HepG2 (cell line): ENCODE results near the gene FAM168A. TPM values are rescaled to one million over a fixed set of nuclear protein-coding genes. Genes with fewer than 3 reads are reported as not detected.

Source experiments
- ATAC-seq: fragments of 200-7000 bp; cut with Tn5 transposase; 3 replicates; pipeline ENCODE4 v1.9.1; 2020; ENCODE audit warnings: mild to moderate bottlenecking, moderate library complexity
- BruUV-seq: library from RNA; stranded (reverse); fragments of 400-500 nt; replicated peaks from 2 replicates; lab custom pipeline; 2021; lab: Mats Ljungman, UMichigan
- CTCF ChIA-PET: fragments of 300-600 bp; formaldehyde crosslinking; extraction: SDS; loops from one replicate; lab custom pipeline; 2021; ENCODE audit warnings: low total read pairs, inconsistent platforms, low intra/inter-chr PET ratio; lab: Yijun Ruan, JAX
- POLR2A ChIA-PET: fragments of 350-600 bp; sonication (Branson Sonifier 250); formaldehyde crosslinking; loops from one replicate; lab custom pipeline; 2020; ENCODE audit warnings: antibody characterized with exemption, inconsistent platforms; lab: Yijun Ruan, JAX
- DNase-seq: peaks from one replicate; pipeline ENCODE4 v3.0.0-alpha.2; 2015; ENCODE audit warnings: low spot score
- FAIRE-seq: peaks from 3 replicates; lab custom pipeline; 2011; peaks lifted over from hg19 to GRCh38; lab: Jason Lieb, UNC
- H2AFZ ChIP-seq: one replicate; pipeline ENCODE4 v1.6.1; 2011; ENCODE audit warnings: low read length, inconsistent platforms
- H3K27ac ChIP-seq: fragments of 300-600 bp; 3 replicates; pipeline ENCODE4 v1.8.0; 2011; ENCODE audit warnings: mixed run types, mild to moderate bottlenecking, mixed read lengths, low read length, inconsistent platforms; ENCODE audit not compliant: insufficient read depth; ENCODE audit errors: extremely low read length
- H3K27me3 ChIP-seq, 2 experiments: fragments of 200-600 bp in 1 of 2; 2 replicates in 1 of 2; 3 replicates in 1 of 2; pipeline versions ENCODE4 v1.6.0 to v1.8.0; 2011; ENCODE audit warnings: low read length in 2 of 2, mild to moderate bottlenecking in 2 of 2, moderate library complexity in 2 of 2, inconsistent platforms in 1 of 2; ENCODE audit not compliant: insufficient read depth in 2 of 2, control insufficient read depth in 1 of 2
- H3K36me3 ChIP-seq, 2 experiments: fragments of 200-600 bp in 1 of 2; replicated peaks in 1 of 2; 2 replicates in 1 of 2; 3 replicates in 1 of 2; pipeline versions ENCODE4 v1.5.1 to v1.8.0; 2011; ENCODE audit warnings: low read length in 2 of 2, inconsistent platforms in 1 of 2; ENCODE audit not compliant: insufficient read depth in 2 of 2, control insufficient read depth in 1 of 2
- H3K4me1 ChIP-seq: 2 replicates; pipeline ENCODE4 v1.5.1; 2012; ENCODE audit warnings: low read length, inconsistent platforms; ENCODE audit not compliant: insufficient read depth
- H3K4me2 ChIP-seq: 2 replicates; pipeline ENCODE4 v1.6.0; 2011; ENCODE audit warnings: low read depth, low read length, inconsistent platforms
- H3K4me3 ChIP-seq, 3 experiments: fragments of 200-600 bp in 1 of 3; sonication (generic), shearing (Covaris generic) in 1 of 3; replicated peaks in 1 of 3; 2 replicates each; pipeline ENCODE4 v1.5.1; 2011 to 2016; ENCODE audit warnings: low read length in 3 of 3, inconsistent platforms in 2 of 3, low read depth in 2 of 3, mild to moderate bottlenecking in 2 of 3, control low read depth in 1 of 3, mixed read lengths in 1 of 3; ENCODE audit not compliant: insufficient read depth in 1 of 3
- H3K79me2 ChIP-seq: one replicate; pipeline ENCODE4 v1.6.1; 2011; ENCODE audit warnings: low read length, inconsistent platforms; ENCODE audit not compliant: insufficient read depth
- H3K9ac ChIP-seq: 2 replicates; pipeline ENCODE4 v1.6.0; 2011; ENCODE audit warnings: mild to moderate bottlenecking, low read depth, low read length, inconsistent platforms; ENCODE audit not compliant: insufficient read depth
- H3K9me3 ChIP-seq: 2 replicates; pipeline ENCODE4 v1.5.1; 2012; ENCODE audit warnings: mild to moderate bottlenecking, low read length
- H4K20me1 ChIP-seq: 2 replicates; pipeline ENCODE4 v1.6.0; 2011; ENCODE audit warnings: inconsistent platforms, mild to moderate bottlenecking, low read length, moderate library complexity; ENCODE audit not compliant: insufficient read depth
- ESRRA ChIP-seq: sonication (generic); formaldehyde crosslinking; IDR thresholded peaks from 2 replicates; pipeline ENCODE4 v1.5.1; 2020; ENCODE audit warnings: mild to moderate bottlenecking, low read depth, missing genetic modification reagents
- HMG20B ChIP-seq: conservative IDR thresholded peaks from 2 replicates; pipeline ENCODE4 v1.6.1; 2016; ENCODE audit warnings: missing genetic modification reagents, missing compliant biosample characterization
- WGBS: methylation state at CpG from one replicate; pipeline ENCODE4 v1.1.6; 2017; ENCODE audit warnings: low lambda C conversion rate; 5-methylcytosine and 5-hydroxymethylcytosine counted together
- in situ Hi-C: cut with HindIII; loops from 2 replicates; pipeline ENCODE4 v1.10.0; 2017; ENCODE audit warnings: low pct_unique_long_range_greater_than_20kb; ENCODE audit not compliant: extremely low pct_ligation_motif_present
- intact Hi-C: fragments of 100-400 bp; cut with micrococcal nuclease; formaldehyde crosslinking; loops from one replicate; pipeline ENCODE4 v1.10.0; 2022; ENCODE audit not compliant: unreplicated experiment
- polyA plus RNA-seq, 8 experiments: library from polyadenylated mRNA; depleted of rRNA in 3 of 8; stranded (reverse) in 7 of 8; unstranded in 1 of 8; fragments of >200 nt; fragmentation: Illumina TruSeq in 4 of 8; extraction: Trizol in 4 of 8; gene quantifications; 2 replicates each; pipeline versions ENCODE4 v1.2.1 to v1.2.3, GENCODE V29; 2011 to 2016; ENCODE audit warnings: low read depth in 4 of 8, missing spikeins in 1 of 8, mixed read lengths in 1 of 8; ENCODE audit not compliant: insufficient read depth in 1 of 8
- total RNA-seq, 5 experiments: library from RNA; depleted of rRNA; stranded (reverse); fragments of >200 nt; fragmentation: Illumina TruSeq; extraction: Trizol; gene quantifications; 2 replicates each; pipeline ENCODE4 v1.2.3, GENCODE V29; 2016; ENCODE audit warnings: low read depth in 1 of 5
- TF ChIP-seq, protein P1 (sequence below): sonication (generic); formaldehyde crosslinking; IDR thresholded peaks from 2 replicates; pipeline ENCODE4 v1.5.0; 2020; ENCODE audit warnings: missing genetic modification reagents, mild to moderate bottlenecking, borderline replicate concordance
- TF ChIP-seq, protein P2 (sequence below): sonication (generic); formaldehyde crosslinking; IDR thresholded peaks from 2 replicates; pipeline ENCODE4 v1.4.0; 2020; ENCODE audit warnings: mild to moderate bottlenecking, missing genetic modification reagents

Gene FAM168A
- total and polyA plus RNA-seq, 2 of the 13 experiments (the other 11 are each of a cell fraction or from before 2014, with no cell fraction given): 13.9 to 15.8 TPM

DNA sequence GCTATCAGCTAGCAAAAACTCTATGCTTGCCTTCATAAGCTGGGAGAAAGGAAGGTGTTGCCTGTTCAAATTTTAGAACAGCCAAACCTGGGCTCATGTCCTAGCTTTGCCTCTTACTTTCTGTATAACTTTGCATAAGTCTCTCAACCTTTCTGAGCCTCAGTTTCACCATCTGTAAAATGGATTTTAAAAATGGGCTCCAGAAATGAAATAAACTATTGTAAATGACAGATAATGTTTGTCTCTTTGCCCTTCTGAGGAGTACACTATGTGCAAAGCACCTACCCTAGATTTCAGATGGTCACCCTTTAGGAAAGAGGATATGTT lies 68.7 kb downstream of the FAM168A start (continued):
- TF ChIP-seq, protein P1, sequence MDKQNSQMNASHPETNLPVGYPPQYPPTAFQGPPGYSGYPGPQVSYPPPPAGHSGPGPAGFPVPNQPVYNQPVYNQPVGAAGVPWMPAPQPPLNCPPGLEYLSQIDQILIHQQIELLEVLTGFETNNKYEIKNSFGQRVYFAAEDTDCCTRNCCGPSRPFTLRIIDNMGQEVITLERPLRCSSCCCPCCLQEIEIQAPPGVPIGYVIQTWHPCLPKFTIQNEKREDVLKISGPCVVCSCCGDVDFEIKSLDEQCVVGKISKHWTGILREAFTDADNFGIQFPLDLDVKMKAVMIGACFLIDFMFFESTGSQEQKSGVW (CRISPR knock-in tag): no peak

DNA sequence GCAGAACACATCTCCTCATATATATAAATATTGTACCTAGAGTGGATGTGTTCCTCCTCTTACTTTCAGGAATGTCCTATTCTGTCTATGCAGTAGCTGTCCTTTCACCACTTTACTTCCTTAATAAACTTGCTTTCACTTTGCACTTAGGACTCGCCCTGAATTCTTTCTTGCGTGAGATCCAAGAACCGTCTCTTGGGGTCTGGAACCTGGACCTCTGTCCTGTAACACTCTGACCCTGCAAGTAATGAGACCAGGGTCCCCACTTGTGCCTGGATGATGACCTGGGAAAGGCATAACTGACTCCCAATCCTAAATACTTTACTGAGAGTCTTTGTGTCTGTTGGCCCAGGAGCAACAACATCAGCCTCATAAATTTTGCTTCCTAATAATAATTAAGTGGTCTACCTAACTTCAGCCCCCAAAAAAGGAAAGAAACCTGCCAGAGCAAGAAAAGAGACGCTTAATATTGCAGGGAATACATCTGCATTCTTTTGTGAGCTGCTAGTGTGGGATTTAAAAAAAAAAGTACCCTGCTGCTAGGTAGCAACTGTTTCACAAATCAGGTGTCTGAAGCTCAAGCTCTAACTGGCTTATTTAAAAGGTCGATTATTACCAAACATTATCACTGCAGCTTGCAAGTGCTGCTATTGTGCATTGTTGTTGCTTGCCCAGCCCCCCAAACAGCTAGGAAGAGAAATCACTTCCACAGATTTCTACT lies 69.3 kb downstream of the FAM168A start:
- no peaks in the 10 kb centered on the region for H3K36me3 ChIP-seq
- DNase-seq: no peak
- no peak overlapping the region for H3K4me2 ChIP-seq
- ChIA-PET POLR2A (no interaction called here), CTCF (no interaction called here)
- no peak for TF ChIP-seq ESRRA (CRISPR knock-in tag)
- TF ChIP-seq HMG20B (CRISPR knock-in tag): no peak
- TF ChIP-seq, protein P2, sequence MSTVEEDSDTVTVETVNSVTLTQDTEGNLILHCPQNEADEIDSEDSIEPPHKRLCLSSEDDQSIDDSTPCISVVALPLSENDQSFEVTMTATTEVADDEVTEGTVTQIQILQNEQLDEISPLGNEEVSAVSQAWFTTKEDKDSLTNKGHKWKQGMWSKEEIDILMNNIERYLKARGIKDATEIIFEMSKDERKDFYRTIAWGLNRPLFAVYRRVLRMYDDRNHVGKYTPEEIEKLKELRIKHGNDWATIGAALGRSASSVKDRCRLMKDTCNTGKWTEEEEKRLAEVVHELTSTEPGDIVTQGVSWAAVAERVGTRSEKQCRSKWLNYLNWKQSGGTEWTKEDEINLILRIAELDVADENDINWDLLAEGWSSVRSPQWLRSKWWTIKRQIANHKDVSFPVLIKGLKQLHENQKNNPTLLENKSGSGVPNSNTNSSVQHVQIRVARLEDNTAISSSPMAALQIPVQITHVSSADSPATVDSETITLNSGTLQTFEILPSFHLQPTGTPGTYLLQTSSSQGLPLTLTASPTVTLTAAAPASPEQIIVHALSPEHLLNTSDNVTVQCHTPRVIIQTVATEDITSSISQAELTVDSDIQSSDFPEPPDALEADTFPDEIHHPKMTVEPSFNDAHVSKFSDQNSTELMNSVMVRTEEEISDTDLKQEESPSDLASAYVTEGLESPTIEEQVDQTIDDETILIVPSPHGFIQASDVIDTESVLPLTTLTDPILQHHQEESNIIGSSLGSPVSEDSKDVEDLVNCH (CRISPR knock-in tag): no peak
- in situ Hi-C loops: no loop called here
- H4K20me1 ChIP-seq: no peaks in the 10 kb centered on the region
- no peak overlapping the region for H3K4me3 ChIP-seq
- no peak overlapping the region for H3K9ac ChIP-seq
- no peak overlapping the region for H3K27ac ChIP-seq
- FAIRE-seq: no peak
- intact Hi-C loops: no loop called here
- H3K79me2 ChIP-seq: no peaks in the 10 kb centered on the region
- H2AFZ ChIP-seq: no peak overlapping the region
- no peak for ATAC-seq
- peaks cover 11% of the 10 kb centered on the region; the same call in 1 of the 2 replicates for H3K4me1 ChIP-seq
- no TSS peak for BruUV-seq
- H3K27me3 ChIP-seq: no peaks in the 10 kb centered on the region
- H3K9me3 ChIP-seq: 0 out of 2 replicates have a peak, but pooled peaks cover 4% of the 10 kb centered on the region
- 85% methylated on average over 5 of the region's 5 CpGs for WGBS
